HUDEP-2 (cell line): Measurements from ENCODE around the gene QSOX2.

Source experiments
- DNase-seq, 76 experiments: peaks; one replicate each; lab custom pipeline; 2025; ENCODE audit not compliant: unreplicated experiment in 76 of 76; lab: John Stamatoyannopoulos, UW

The QSOX2 gene

DNA sequence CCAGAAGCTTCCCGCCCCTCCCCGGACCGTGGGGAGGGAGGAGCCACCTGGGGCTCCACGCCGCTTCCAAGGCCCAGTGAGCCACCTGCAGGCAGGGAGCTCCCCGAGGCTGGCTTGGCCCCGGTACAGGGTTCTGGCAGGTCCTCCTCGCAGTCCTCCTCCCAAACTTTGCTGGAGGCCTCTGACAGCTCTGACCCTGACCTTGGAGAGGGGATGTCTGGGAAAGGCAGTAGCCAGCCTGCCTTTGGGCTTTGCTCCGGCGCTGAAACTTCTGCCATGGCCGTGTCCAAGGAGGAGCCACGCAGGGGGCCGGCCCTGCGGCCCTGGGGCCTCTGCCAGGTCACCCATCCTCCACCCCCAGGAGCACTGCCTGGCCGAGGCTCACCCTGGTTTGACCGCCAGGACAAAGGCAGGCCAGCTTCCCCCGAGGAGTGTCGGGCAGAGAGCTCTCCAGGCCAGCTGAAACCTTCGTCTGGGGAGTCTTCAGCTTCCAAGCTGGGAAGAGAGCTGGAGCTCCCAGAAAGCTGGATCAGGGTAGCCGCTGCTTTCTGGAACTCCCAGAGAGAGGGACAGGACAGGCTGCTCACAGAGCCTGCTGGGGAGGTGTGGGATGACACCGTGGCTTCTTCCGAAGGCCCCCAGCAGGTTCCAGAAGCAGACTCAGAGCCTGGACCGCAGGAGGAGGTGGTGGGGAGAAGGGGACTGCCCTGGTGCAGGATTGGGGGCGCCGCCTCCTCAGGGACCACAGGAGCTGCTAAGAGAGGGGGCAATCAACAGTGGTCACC is 9.0 kb upstream of the QSOX2 start:
- no peak for DNase-seq

DNA sequence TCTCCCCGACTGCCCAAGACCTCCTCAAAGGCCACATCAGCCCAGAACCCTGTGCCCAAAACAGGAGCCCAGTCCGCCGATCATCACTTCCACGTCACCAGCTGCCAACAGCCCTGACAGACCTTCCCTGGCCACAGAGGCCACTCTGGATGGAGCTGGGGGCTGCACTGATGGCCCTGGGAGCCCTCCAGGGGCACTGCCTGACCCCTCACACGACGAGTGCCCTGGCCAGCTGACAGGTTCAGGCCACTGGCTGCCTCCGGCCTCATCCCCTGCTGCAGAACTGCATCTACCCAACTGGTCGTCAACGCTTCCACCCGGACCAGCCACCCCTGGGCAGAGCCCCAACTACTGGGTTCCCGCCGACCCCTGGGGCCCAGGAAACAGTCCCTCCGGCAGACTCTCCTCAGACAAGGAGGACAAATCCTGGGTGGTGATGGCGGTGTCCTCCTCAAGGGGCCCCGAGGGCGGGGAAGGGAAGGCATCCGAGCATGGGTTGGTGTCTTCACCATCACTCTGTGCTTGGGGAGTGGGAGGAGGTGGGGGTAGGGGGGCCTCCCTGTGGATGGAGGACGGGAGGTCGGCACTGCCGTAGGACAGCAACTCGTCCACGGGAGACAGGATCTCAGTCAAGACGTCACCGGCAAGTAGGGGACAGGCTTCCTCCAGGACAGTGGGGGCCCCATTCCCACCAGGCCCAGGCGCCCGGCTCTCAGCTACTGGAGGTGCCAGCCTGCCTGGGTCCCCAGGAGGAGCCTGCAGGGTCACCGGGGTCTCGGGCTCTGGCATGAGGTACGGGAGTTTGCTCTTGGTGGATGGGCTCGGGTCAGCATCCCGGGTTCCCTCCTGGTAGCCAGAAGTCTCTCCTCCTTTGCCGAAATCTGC is 7.9 kb upstream of the QSOX2 start:
- no peak for DNase-seq

DNA sequence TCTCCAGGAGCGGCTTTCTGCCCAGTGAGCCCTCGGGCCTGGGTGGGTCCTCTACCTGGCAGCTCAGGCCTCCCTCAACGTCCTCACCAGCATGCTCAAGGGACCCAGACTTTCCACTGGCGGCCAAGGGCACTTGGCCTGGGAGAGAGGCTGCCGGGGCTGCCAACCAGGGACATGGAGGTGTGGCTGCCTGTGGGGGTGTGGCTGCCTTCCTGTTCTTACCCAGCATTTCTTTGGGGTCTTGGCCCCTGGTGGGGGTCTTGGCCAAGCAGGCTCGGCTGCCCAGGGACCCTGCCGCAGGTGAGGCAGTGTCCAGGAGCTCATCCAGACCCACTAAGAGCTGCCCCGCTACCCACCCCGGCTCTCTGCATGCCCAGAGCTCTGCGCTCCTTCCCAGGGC is 7.2 kb upstream of the QSOX2 start:
- no peak for DNase-seq

GRCh38 chr9:136252281-136252680 is 6.7 kb upstream of the QSOX2 start:
- DNase-seq = no peak

DNA sequence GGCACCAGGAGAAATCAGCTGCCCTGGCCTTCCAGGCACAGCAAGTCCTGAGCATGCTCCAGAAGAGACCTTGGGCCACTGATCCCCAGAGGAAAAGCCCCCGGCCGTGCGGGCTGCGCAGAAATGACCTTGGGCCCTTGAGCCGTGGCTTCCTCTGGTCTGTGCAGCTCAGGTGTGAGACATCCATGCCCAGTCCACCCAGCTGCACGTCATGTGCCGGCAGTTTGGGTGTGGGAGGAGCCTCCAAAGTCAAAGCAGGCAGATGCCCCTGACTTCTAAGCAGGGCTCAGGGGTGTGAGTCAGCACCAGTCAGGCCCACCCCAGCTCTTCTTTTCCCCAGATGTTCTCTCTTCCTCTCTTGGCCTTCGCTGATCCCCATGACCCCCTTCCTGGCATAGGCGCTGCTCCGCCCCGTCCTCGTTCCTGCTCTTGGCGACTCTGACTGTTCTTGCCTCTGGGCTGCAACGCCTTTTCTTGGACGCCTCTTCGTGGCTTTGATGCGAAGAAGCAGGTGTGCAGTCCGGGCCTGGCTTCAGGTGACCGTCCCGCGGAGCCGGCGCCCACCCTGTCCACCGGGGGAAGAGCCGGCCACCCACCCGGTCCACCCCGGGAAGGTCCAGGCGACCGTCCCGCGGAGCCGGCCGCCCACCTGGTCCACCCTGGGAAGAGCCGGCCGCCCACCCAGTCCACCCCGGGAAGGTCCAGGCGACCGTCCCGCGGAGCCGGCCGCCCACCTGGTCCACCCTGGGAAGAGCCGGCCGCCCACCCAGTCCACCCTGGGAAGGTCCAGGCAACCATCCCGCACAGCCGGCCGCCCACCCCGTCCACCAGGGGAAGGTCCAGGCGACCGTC is 5.9 kb upstream of the QSOX2 start:
- DNase-seq = no peak

DNA sequence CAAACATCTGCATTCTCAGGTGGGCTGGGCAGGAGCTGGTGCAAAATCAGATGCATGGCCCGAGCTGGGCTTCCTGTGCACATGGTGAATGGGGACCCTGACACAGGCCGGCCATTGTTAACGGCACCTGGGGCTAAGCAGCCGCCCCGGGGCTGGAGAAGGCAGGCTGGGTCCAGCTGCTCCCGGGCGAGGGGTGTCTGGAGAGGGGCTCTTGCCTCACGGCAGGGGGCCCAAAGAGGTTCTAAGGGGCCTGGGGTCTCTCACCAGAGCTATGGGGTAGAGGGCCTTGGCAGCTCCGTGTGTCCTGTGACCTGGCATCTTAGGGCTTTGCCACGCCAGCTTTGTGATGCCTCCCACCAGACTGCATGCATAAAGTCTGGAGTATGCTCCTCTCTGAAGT is 5.1 kb upstream of the QSOX2 start:
- no peak for DNase-seq

- DNase-seq = no peak
Observed at GRCh38 chr9:136249877-136250559, 4.4 kb upstream of the QSOX2 start.

DNA sequence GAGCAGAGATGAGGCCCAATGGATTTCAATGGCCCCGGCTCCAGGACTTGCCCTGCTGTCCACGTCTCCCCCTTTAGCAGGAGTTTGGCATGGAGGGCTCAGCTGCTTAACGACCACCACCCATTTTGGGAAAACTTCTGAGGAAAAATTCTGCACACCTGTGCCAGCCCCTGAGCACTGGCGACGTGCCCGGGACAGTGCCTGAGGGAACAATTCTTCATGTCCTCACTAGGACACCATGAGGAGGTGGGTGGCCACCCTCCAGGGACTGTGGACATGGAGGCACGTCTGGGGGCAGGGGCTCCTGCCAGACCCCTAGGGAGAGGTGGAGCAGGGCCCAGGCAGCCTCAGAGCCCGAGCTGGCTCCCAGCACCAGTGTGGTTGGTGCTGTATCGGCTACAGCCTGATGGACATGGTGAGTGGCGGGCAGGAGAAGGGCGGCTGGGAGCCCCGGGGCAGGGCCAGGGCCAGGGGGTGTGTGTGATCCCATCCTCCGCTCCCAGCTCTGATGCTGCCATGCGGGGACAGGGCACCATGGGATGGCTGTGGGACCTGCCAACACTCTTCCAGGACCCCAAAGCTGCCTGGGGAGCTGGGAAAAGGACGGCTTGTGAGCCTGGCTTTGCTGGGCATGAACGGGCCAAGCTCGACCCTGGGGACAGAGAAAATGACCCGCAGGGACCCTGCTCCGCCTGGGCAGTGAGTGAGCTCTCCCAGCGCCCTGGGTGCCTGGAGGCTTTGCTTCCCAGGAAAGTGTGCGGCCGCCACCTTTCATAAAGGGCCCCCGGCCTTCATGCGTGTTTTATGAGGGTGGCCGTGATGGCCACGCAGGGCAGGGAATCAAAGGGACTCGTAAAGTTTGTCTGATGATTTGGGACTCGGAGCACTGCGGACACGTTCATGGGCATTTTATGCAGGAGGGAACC is 3.6 kb upstream of the QSOX2 start:
- no peak for DNase-seq

- DNase-seq = no peak
Observed at GRCh38 chr9:136247947-136248637, 2.5 kb upstream of the QSOX2 start.

- no peak for DNase-seq
Observed at GRCh38 chr9:136247551-136247916, 1.9 kb upstream of the QSOX2 start.

GRCh38 chr9:136246849-136247550 is 1.4 kb upstream of the QSOX2 start:
- no peak for DNase-seq

DNA sequence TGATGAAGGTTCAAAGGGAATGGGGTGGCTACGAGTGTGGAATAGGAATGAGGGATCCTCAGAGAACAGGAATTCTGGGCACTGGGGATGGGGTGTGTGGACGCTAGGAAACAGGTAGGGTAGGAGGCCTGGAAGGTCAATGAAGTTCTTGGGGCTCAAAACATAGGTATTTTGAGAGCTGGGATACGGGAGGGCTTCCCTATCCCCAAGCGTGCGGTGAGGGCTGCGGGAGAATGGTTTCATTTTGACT is 718 bp downstream of the QSOX2 start:
- DNase-seq = no peak

DNA sequence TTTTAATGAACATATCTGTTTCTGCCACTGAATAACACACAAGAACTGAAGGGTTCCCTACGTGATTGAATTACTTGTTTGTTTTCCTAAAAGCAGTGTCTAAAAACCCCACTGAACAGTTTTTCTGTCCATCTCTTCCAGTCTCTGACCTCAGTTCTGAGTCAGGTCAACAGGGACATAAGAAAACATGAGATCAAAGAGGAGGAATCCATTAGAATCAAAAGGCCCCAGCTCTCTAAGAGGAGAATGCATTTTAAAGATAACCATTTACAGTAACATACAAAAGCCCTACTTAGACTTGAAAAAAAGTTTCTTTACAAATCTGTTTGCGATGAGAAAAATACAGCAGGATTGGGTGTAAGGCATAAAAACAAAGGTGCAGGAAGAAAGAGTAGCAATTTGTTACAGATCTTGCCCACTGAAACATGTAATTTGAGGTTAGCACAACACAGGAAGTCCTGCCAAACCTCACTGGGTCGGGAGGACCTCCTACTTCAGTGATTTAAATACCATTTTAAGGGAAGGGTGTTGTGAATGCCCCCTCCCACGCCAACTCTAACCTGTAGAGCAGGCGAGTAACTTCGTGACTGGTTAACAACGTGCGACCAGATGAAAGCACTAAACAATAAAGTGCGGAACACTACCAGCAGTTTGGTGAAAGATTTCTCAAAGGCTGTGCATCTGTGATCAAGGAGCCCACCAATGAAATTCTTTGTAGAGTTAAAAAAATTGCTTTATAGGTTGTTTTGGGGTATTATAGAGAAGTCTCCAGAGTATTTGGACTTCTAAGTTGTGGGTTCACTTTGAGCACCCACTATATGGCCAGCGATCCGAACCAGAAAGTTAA is 1.3 kb downstream of the QSOX2 start:
- no peak for DNase-seq

DNA sequence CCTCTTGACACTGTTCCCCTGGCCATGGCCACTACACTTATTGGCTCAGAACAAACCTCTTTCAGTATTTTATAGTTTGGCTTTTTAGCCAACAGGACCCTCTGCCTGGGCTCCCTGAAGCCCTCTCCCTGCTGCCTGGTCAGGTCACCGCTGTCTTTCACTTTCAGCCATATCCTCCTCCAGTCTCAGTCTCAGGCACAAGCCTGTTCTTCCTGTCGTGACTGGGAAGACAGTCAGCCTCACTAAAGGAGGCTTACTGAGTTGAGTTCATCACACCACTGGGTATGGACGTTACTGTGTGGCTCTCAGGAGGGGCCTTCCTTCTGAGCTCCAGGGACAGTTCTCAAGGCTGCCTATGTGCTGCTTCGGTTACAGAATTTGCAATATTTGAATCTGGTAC is 2.0 kb downstream of the QSOX2 start:
- DNase-seq = no peak

DNA sequence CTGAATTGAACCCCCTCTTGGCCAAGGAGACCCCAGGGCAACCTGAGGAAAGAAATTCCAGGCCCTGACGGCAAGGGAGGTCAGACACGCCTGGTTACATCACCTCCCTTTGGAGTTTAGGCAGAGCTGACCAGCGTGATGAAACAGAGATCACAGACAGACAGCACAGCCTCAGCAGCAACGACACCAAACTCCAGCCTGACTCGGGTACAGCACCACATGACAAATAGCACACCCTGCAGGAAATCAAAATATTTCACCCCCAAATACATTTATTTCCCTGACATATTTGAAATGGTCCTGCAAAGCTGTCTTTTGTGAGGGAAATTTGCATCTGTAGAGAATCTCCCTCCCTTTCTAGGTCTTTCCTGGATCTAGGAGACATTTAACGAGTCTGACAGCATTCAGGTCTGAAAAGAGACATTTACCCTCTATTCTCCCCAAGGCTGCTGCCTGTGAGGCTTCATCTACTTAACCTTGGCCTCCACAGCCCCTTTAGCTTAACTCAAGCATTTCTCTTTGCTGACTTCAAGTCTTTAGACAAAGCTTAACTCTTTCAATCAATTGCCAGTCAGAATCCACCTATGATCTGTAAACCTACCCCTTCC is 2.6 kb downstream of the QSOX2 start:
- peak in 25 of 76 experiments; percentile 7 to 55 (median 21) for DNase-seq

GRCh38 chr9:136242248-136242647 is 3.4 kb downstream of the QSOX2 start:
- DNase-seq = no peak

DNA sequence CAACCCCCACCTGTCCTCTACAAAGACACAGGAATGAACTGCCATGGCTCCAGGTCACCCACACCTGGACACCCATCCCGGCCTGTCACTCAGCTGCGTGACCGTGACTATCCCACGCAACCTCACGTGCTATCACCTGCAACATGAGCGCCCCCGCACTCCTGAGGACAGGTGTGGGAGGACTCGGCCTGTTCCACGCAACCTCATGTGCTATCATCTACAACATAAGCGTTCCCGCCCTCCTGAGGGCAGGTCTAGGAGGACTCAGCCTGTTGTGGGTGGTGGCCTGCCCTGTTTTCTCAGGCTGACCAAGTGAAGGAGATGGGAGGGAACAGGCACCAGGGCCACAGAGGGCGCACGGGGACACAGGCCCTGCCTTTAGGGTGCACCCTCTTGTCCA is 4.1 kb downstream of the QSOX2 start:
- DNase-seq = peak in 11 of 76 experiments; percentile 11 to 36 (median 18)
